GM21576 (cell line): Measurements from ENCODE around the gene MBNL2.

Experiments used
- ATAC-seq: cut with Tn5 transposase; IDR thresholded peaks from one replicate; pipeline ENCODE4 v1.9.1; 2021; ENCODE audit warnings: mild to moderate bottlenecking, moderate library complexity; ENCODE audit not compliant: unreplicated experiment

Gene MBNL2

DNA sequence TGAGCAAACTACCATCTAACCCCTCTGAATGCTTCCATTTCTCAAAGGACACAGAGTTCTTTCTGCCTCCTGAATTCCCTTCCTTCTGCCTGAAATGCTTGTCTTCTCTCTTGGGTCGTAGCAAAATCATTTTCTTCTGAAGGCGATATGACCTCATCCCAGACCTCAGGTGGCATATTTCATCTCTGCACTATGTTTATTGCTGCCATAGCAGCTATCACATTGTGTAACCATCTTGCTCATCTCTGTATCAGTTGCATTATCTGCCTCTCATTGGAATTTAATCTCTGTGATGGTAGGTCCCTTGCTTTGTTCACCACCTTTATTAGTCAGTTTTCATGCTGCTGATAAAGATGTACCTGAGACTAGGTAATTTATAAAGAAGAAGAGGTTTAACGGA lies 179.3 kb downstream of the MBNL2 start:
- no peak for ATAC-seq

DNA sequence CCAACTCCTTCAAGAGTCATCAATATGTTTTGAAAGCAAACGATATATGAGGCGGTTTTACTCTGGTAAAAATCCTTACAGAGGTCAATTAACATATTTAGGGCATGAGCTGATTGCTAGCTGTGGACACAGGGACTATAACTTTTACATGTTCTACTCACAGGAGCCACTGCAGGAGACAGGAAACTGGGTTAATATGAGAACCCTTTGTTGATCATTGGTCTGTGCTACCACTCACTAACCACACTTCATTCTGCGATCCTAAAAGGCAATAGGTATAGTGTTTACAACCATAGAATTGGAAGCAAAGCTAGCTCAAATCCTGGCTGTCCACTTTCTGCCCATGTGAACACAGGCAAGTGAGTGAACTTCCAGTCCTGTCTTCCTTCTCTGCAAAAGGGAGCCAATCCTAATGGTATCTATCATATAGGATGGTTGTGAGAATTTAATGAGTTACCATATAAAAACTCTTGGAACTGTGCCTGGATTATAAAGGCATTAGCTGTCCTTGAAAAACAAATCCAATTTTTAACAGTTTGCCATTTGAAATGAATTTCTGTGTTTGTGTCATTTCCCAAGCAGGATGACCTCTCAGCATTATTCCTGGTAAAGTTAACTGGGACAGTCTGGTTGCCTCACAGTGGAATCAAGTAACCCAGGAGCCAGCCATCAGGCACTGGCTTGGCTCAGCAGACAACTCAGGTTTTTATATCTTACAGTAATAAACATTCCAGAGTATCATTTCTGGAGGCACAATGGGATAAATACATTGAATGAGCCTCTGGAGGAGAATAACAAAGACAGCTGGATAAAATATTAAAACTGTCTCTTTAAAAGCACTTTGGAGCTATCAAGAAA lies 182.0 kb downstream of the MBNL2 start:
- no peak for ATAC-seq

DNA sequence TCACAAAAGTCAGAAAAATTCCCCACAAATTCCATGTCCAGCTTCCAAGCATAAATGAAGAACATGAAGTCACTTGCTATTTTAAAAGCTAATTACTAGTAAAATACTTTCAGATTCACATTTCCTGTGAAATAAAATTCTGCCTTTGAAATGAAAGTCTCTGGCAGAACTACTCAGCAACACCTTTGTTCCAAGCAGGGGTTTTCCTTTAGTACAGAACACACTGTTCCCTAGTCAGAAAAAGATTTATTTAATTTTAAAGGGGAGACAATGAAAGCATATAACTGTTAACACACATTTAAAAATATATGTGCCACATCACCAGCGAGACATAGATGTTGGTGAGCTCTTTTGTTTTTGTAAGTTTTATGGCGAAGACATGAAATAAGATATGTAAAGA lies 185.4 kb downstream of the MBNL2 start:
- no peak for ATAC-seq

GRCh38 chr13:97408938-97409337 lies 186.8 kb downstream of the MBNL2 start:
- no peak for ATAC-seq

DNA sequence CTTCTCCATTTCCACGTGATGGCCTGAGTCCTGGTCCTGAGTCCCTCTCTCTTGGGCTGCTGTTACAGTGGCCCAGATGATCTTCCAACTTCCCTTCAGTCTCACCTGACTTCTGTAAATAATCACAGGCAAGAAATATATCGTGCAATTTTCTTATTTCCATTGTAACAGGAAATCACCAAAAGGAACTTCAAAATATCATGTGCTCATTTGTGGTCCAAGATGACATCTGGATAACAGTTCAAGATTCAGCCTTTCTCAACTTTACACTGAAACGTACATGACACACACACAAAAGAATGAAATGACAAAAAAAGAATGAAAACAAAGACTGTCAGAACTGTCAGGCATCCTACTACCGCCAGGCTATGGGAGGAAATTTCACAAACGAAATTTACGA lies 189.9 kb downstream of the MBNL2 start:
- ATAC-seq = no peak

GRCh38 chr13:97413694-97414093 lies 191.6 kb downstream of the MBNL2 start:
- ATAC-seq = no peak

- ATAC-seq = no peak
Measured at GRCh38 chr13:97414392-97414791, 192.3 kb downstream of the MBNL2 start.

DNA sequence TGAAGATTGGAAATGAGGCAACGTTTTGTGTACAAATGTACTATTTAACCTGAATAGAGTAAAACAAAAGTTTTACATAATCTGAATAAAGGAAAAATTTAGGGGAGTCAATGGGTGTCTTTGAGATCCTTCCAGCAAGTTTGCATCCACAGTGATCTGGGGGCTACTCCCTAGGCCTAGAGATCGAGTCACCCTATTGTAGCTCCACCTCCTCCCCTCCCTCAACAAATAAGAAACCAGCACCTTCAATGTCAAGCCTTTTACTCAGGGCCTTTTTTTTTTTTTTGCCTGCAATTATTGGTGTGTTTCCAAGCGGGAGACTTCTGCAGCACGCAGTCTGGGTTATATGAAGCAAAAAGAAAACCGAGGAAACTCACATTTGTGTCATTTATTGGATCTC lies 195.6 kb downstream of the MBNL2 start:
- no peak for ATAC-seq

- ATAC-seq = no peak
Measured at GRCh38 chr13:97422118-97423054, 200.3 kb downstream of the MBNL2 start.

DNA sequence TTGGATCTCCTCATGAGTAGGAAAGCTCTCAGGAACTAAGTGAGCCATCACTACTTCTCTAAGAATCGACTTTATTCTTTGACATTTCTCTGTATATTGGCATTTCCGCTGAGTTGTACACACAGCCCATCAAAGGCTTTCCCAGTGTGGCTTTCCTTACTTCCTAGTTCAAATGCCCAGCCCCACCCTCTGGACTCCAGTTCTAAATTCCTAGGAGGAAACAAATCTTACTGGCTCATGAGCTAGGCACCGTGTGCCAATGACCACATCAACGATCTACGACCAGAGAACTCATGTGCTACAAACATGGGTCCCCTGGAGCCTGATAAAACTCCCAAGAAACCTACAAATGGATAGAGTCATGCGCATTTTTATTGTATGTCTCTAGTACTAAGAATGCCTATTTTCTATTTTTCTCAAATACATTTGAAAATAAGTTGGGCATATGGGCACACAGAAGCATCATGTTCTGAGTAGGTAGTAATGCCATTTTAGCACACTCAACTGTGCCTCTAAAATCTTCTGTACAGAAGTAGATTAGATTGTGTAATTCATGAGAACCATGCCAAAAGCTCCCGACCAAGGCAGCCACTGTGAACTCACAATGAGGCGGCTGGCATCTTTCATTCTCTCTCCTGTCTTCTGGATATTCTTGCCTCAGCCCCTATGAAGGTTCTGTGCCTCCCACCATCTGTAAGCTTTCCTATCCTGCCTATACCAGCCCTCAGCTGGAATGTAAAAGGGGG lies 201.3 kb downstream of the MBNL2 start:
- ATAC-seq = no peak

- no peak for ATAC-seq
Measured at GRCh38 chr13:97425590-97425989, 203.5 kb downstream of the MBNL2 start.

DNA sequence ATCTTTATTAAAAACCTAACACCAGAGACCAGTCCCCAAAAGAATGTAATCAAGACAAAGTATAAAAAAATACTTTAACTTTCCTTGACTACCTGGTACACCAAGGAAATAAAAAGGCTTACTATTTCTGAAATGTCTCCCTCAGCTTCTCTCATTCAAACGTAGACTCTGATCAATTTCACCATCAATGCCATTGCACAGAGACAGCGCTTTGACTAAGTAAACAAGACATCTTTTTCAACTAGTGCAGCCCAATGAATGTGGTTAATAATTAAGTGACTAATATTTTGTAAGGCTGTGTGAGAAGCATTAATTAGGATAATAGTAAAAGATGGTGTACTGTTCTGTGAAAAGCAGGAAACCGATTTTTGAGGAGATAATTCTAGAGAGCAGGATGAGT lies 204.6 kb downstream of the MBNL2 start:
- no peak for ATAC-seq

DNA sequence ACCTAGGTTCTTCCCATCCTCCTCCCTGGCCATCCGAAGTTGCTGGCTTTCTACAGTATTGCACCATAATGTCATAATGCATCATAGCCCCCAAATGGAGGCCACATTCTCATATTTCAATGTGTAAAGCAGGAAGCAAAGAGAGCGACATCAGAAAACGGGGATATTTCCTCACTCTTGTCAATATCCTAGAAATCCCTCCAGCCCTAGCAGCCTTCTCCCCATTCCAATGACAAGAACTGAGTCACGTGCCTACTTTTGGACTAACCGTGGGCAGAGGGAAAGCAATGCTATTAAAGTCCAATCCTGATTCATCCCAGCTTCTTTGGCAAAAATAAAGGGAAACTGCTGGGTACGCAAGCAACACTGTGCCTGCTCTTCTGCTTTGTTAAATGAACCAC lies 207.5 kb downstream of the MBNL2 start:
- ATAC-seq = no peak

- ATAC-seq = no peak
Measured at GRCh38 chr13:97430296-97430695, 208.2 kb downstream of the MBNL2 start.

GRCh38 chr13:97431171-97431764 lies 209.1 kb downstream of the MBNL2 start:
- no peak for ATAC-seq

GRCh38 chr13:97432232-97432916 lies 210.2 kb downstream of the MBNL2 start:
- ATAC-seq = no peak

DNA sequence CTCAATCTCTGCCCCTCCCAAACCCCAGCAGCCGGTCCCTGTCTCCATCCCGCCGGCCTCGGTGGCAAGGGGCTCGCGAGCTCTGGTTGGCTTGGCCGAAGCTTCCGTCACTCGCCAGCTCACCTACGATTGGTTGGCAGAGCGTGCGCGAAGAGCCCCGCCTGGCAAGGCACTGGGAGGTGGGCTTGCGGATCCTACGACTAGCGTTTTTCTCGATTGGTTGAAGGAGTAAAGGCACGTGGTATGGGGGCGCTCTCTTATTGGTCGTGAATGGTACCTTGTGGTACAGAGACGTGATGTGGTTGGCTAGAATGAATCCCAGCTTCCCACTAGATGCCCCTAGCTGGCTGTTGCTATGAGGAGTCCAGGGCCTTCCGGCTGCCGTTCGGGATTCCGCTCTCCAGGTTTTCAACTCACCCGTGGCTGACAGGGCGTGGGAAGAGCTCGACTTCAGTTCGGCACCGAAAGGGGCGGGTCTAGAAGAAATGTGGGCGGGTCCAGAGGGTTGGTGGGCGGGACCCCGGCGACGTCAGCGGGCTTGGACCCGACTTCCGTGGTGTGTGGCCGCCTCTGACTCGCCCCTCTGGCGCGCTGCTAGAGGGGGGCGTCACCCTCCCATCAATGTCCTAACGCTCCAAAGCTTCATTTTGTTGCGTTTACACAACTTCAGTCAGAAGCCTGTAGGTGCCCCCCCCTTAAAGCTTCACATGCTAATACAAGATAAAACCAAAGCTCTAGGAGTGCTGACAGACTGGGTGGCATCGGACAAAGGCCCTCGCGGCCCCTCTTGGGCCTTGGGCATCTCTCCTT lies 211.0 kb downstream of the MBNL2 start:
- ATAC-seq = peak; percentile 78

DNA sequence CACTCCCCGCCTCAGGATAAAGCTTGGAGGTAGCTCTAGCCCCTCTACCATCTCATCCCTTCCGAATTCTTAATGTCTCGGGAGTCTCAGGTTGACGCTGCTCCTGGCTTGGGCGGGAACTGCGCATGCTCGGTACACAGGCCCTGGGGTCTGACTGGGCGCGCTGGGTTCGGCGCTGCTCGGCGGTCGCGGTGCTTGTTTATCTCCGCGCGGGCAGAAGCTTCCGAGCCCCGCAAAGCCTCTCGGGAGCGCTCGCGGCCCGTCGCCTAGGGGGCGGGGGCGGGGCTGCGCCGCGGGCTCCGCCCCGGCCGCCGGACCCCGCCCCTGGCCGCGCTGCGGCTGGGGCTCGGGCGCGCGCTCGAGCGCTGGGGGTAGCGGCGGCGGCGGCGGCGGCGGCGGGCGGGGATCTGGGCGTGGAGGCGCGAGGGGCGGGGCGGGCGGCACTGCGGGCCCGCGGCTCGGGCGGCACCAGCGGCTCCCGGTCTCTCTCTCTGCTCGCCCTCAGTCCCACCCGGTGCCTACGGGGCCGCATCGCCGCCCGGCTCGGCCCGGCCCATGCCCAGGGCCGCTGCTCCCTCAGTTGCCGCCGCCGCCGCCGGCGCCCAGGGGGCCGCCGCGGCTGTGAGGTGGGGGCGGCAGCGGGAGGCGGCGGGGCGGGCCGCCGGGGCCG lies 211.7 kb downstream of the MBNL2 start, which contains the start of gene RAP2A:
Gene RAP2A, plus strand, starts transcription at position 443 of the 670 bp plus-strand sequence. CDS start 302 bp downstream, outside the sequence.
- ATAC-seq = peak; percentile 40
